Pulmonary artery endothelial cell (primary cell): ENCODE measurements around the gene NSD1. TPM values are rescaled to one million over a fixed set of nuclear protein-coding genes. Genes with fewer than 3 reads are reported as not detected.

Experiments used
- DNase-seq: peaks from one replicate; pipeline ENCODE4 v3.0.0-alpha.2; 2011; ENCODE audit warnings: low read depth, low spot score
- total RNA-seq: library from RNA; depleted of rRNA; stranded (reverse); fragments of >200 nt; gene quantifications from 2 replicates; pipeline ENCODE4 v1.2.3, GENCODE V29; 2014

The NSD1 gene
- total RNA-seq, 1 donor from 2014 or later: 35.0 TPM

DNA sequence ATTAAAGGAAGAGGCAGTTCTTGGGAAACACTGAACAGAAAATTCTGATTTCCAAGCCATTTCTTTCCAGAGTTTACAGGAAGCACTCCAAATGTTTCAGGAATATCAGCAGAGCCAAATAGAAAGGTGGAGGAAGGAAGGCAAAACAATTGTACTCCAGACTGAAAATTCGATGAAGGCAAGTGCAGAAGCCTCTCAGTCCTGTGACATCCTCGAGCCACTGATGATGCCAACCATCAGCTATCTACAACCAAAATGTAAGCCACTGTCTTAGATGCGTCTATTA lies 215.7 kb downstream of the NSD1 start:
- no peak for DNase-seq

- DNase-seq: no peak
Observed at GRCh38 chr5:177349762-177350161, 216.2 kb downstream of the NSD1 start.

Other genes with a start within 250 kb of the NSD1 start
- gene HK3, start 234.4 kb upstream of the NSD1 start, total RNA-seq: under 0.01 and 0.04 TPM in 2 replicates
- 41.6 and 64.0 TPM in 2 replicates for gene UIMC1, start 127.0 kb upstream of the NSD1 start, total RNA-seq
- gene ZNF346, start 111.1 kb upstream of the NSD1 start, total RNA-seq: 21.7 and 24.4 TPM in 2 replicates
- gene FGFR4, start 46.9 kb upstream of the NSD1 start, total RNA-seq: 0.86 and 1.2 TPM in 2 replicates
- gene RAB24, start 169.9 kb downstream of the NSD1 start, total RNA-seq: 15.4 and 22.2 TPM in 2 replicates
- 144 and 147 TPM in 2 replicates for gene PRELID1, start 170.0 kb downstream of the NSD1 start, total RNA-seq
- 14.0 and 19.8 TPM in 2 replicates for gene MXD3, start 178.1 kb downstream of the NSD1 start, total RNA-seq
- gene LMAN2, start 217.9 kb downstream of the NSD1 start, total RNA-seq: 329 and 383 TPM in 2 replicates
- gene RGS14, start 224.2 kb downstream of the NSD1 start, total RNA-seq: 3.4 and 7.3 TPM in 2 replicates